ENCODE data around the gene CAPN12.

- no peak for TF ChIP-seq CTCF (IDR thresholded peaks at IDR 0.05)
- TF ChIP-seq JUN (IDR thresholded peaks at IDR 0.05), result no peak
- TF ChIP-seq ESRRA (IDR thresholded peaks at IDR 0.05; ENCODE audit: borderline replicate concordance, low read length), result no peak
- no peak for TF ChIP-seq SMC3 (IDR thresholded peaks at IDR 0.05)
- TF ChIP-seq USF2 (IDR thresholded peaks at IDR 0.05), result no peak
- no peak for TF ChIP-seq ZFP36 (IDR thresholded peaks at IDR 0.05; ENCODE audit: borderline replicate concordance, partially characterized antibody)
- no peak for TF ChIP-seq EP300 (IDR thresholded peaks at IDR 0.05)
- no peak for TF ChIP-seq POLR2A (IDR thresholded peaks at IDR 0.05; ENCODE audit: low read length)
- no peak for TF ChIP-seq POLR2AphosphoS2 (conservative IDR thresholded peaks at IDR 0.05; ENCODE audit: low read length)
- no peak for TF ChIP-seq BCL3 (IDR thresholded peaks at IDR 0.05)
- no peak for TF ChIP-seq PHF8 (IDR thresholded peaks at IDR 0.05; ENCODE audit: borderline replicate concordance, low read depth)
Observed at GRCh38 chr19:38699647-38700349, 44.5 kb downstream of the CAPN12 start.
